NCI-H1417 (cell line): ENCODE data around the gene RANBP9.

Source experiments
- DNase-seq, 3 experiments: peaks; one replicate each; lab custom pipeline; 2025; lab: John Stamatoyannopoulos, UW

The RANBP9 gene

DNA sequence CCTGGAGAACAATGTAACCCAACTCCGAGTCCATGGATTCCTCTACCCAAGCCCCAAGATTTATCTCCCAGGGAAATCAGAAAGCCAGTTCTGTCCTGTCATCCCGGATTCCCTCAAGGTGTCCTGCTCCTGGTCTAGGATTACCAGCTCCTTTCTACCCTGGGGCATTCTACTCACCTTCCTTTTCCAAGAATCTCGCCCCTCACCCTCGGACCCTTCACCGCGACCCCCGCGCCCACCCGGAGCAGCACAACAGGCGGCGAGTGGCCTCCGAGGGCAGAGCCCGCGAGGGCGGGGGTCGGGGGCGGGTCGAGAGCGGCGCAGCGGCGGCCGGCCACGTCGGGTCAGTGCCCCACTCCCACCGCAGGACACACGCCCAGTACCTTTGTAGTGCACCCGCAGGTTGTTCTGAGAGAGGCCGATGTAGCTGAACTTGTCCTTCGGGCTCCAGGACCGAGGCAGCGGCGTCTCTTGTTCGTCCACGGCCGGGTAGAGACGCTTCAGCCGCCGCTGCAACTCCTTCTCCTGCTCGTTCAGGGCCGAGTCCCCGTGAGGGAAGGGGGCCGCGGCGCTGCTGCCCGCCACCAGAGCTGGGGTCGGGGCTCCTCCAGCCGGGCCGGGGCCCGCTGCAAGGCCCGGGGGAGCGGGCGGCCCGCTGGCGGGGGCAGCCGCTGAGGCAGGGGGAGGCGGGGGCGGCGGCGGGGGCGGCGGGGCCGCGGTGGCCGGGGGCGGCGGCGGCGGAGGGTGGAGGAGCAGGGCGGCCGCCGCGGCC, 897 bp downstream of the RANBP9 start:
- peak; percentile 20 to 61 (median 60) for DNase-seq

DNA sequence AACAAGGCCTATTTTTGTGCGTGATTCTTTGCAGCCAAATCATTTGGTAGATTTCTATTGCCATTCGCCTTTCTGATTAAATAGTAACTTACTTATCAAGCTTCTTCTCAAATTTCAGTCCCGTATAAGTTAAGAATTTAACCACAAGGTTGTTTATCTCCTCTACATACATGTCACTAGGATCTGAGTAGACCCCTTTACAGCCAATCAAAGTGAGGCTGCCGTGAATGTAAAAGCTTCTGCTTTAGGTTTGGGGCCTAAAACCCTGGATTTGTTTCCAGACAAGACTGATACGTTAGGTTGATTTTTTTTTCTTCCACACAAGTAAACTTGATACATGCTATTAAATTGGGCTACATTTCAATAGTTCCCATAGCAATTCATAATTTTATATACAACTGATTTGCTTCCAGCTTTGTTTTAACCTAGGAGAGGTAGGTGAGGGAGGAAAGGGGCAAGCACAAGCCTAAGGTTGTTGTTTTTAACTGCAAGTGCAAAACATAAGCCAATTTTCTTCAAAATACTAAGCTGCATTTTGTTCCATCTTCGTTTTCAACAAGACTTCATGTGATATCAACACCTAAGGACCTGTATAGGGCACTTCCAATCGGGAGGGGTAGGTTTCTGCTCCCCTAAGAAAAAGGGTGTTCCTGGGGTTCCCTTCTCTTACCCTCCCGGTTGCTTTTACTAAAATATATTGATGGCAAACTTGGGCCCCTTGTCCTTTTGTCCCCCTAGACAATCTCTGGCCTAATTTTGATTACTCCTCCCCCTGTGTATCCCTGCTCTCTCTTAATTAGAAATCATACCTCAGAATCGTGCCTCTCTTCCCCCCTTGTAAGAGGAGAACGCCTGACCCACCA, 1.7 kb downstream of the RANBP9 start:
- peak in 2 of 3 experiments; percentile 17 to 44 for DNase-seq

DNA sequence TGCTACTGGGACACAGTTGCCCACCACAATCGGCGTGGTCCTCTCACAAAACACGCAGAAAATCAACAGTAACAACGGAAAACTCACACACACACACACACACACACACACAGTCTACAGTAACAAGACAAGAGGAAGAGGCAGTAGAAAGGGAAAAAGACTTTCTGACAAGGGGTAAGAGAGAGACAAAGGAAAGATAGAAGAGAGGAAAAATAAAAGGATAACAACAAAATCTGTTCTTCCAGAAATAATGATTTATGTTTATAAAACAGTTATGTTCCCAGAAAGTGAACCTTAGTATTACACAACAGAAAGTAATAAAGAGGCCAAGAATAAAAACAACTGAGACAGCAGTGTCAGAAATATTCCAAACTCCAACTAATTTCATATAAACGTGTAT, 2.9 kb downstream of the RANBP9 start:
- DNase-seq = peak in 1 of 3 experiments; percentile 17

DNA sequence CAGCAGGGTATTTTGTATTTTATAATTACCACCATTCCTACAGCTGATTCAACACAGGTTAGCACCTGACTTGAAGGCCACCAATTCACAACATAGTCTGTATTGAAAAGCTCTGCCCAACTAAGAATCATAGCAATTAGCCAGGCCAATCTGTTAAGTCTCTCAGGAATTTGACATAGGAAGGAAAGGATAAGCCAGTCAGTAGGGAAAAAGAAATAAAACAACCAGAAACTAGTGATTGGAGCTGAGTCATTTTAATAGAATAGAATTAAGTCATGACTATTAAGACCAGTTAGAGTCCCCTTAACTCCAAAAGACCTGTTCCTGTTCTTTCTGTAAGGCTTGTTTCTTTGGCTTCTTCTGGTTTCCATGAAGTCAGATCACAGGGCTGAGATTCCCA, 8.1 kb downstream of the RANBP9 start:
- no peak for DNase-seq

DNA sequence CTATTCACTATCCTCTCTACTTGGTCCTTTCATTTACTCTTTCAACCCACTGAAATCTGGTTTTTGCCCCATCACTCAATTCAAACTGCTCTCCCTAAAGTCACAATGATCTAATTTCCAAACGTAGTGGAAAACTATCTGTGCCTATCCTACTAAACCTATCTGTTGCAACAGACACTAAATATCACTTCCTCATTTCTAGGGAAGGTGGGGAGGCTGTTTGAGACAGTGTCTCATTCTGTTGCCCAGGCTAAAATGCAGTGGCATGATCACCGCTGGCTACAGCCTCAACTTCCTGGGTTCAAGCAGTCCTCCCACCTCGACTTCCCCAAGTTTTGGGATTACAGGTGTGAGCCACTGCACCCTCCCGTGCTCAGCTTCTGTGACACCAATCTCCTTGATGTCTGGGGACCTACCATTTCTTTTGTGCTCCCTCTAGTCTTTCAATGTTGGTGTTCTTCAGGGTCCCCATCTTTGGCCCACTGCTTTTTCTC, 8.8 kb downstream of the RANBP9 start:
- no peak for DNase-seq

GRCh38 chr6:13700232-13700631, 11.4 kb downstream of the RANBP9 start:
- no peak for DNase-seq

- DNase-seq = no peak
Measured at GRCh38 chr6:13698715-13699114, 12.9 kb downstream of the RANBP9 start.

GRCh38 chr6:13697857-13698256, 13.8 kb downstream of the RANBP9 start:
- no peak for DNase-seq

GRCh38 chr6:13696226-13696625, 15.4 kb downstream of the RANBP9 start:
- no peak for DNase-seq

- no peak for DNase-seq
Measured at GRCh38 chr6:13695252-13695651, 16.4 kb downstream of the RANBP9 start.

DNA sequence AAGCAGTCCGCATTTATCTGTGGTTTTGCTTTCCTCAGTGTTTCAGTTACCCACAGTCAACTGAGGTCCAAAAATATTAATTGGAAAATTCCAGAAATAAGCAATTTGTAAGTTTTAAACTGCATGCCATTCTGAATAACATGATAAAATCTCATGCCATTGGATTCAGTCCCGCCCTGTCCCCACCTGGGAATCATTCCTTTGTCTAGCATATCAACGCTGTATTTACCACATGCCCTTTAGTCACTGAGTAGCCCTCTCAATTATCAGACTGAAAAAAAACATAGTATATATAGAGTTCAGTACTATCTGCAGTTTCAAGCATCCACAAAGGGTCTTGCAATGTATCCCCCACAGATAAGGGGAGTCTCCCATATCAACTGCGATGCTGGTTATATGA, 17.1 kb downstream of the RANBP9 start:
- no peak for DNase-seq

- no peak for DNase-seq
Measured at GRCh38 chr6:13689511-13690256, 22.0 kb downstream of the RANBP9 start.

GRCh38 chr6:13688692-13689196, 22.9 kb downstream of the RANBP9 start:
- no peak for DNase-seq

DNA sequence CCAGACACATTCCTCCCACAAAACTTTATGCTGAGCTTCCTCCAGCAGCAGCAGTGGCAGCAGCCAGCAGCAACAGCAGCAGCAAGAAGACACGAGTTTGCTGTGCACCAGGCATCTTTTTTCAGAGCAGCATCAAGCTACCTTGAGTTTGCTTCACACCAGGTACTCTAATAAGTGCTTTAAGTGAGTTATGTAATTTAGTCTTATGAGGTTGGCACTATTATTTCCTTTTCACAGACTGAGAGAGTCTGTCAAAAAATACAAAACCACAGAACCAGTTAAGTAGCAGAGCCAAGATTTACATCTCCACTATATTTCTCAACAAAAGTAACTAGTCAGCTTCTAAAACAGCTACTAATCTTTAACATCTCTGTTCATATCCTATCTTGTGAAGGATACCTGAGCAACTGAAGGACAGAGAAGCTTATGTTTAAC, 23.7 kb downstream of the RANBP9 start:
- DNase-seq = no peak

- DNase-seq = no peak
Measured at GRCh38 chr6:13684855-13685254, 26.8 kb downstream of the RANBP9 start.

DNA sequence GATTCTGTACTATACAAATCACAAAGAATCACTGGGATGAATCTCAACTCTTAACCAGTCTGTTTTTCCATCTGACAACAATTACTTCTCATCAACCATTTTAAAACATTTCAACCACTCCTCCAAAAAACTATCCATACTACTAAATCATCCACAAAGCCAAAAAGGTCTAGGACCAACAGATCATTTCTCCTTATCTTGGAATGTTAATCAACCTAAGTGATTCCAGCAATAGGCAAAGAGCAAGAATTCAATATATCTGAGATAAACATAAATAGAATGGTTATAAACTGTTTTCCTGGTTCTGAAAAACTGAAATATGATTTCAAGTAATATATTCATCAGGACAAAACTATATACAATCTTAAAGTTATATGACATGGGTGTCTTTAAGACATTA, 28.6 kb downstream of the RANBP9 start:
- DNase-seq = no peak

DNA sequence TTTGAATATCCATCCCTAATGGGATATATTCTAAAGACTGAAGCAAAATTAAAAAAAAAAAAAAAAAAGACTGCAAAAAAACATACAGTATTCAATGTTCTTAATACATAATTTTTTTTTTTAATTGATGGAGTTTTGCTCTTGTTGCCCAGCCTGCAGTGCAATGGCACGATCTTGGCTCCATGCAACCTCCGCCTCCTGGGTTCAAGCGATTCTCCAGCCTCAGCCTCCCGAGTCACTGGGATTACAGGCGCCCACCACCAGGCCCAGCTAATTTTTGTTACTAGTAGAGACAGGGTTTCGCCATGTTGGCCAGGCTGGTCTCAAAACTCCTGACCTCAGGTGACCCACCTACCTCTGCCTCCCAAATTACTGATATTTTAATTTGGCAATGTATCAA, 29.3 kb downstream of the RANBP9 start:
- DNase-seq = no peak

GRCh38 chr6:13681305-13682061, 30.2 kb downstream of the RANBP9 start:
- DNase-seq = no peak

DNA sequence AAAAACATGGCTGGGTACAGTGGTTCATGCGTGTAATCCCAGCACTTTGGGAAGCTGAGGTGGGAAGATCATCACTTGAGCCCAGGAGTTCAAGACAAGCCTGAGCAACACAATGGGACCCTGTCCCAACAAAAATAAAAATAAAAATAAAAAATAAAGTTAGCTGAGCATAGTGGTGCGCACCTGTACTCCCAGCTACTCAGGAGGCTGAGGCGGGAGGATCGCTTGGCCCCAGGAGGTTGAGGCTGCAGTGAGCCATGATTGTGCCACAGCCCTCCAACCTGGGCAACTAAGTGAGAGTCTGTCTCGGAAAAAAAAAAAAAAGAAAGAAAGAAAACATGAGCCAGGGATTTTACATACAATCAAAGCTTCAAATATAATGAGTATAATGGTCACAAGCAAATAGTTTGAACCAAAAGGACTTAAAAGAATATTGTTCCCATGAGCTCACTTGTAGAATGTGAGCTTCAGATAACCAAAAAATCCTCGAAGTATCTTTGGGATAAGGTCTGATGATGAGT, 31.1 kb downstream of the RANBP9 start:
- DNase-seq = no peak

GRCh38 chr6:13679996-13680395, 31.6 kb downstream of the RANBP9 start:
- DNase-seq = no peak
